ENCODE results near the gene C10orf95.

- TF ChIP-seq POLR2AphosphoS5 (IDR thresholded peaks at IDR 0.05) (no peak), POLR2A (IDR thresholded peaks at IDR 0.05) (no peak)
These were observed 15.0 kb downstream of the C10orf95 start for GRCh38 chr10:102436312-102436711.
